Choroid plexus epithelial cell (primary cell): ENCODE results near the gene LDAF1.

ENCODE experiments used
- DNase-seq: peaks from one replicate; pipeline ENCODE4 v3.0.0-alpha.2; 2010; ENCODE audit warnings: low read depth
- H3K4me3 ChIP-seq: 2 replicates; pipeline ENCODE4 v1.5.1; 2011; ENCODE audit warnings: low read depth, mild to moderate bottlenecking, control low read depth, low read length, moderate library complexity
- CTCF ChIP-seq: conservative IDR thresholded peaks from 2 replicates; pipeline ENCODE4 v1.5.1; 2011; ENCODE audit warnings: low read depth, mild to moderate bottlenecking, control low read depth, inconsistent platforms, low read length, moderate library complexity

The LDAF1 gene

DNA sequence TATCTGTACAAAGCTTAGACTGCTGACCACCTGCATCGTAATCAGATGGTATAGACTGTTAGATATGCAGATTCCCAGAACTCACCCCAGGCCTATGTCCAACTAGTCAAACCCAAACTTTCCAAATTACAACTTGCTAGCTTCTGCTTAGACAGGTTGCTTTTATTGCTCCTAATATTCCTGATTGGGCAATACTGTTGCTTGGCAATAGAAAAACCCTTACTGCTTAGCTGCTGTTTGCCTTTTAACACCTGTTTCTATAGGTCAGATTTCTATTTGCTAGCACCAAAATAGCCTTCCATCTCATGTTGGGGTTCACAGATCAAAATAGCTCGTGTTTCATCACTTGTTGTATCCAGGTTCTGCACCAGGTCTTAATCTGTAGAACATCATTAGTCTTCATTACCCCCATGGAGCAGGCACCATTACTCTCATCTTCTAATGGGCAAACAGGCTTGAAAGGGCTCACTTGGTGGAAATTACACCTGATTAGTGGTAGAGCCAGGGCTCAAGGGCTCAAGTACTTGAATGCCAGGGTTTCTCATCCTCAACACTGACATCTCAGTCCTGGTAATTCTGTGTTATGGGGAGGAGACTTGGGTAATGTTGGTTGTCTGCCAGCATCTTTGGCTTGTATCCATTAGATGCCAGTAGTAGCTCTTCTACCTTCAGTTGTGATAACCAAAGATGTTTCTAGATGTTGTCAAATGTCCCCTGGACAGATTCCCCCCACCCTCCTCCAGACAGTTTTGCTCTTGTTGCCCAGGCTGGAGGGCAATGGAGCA, 50.2 kb downstream of the LDAF1 start:
- no peak for TF ChIP-seq CTCF
- no peak for DNase-seq

GRCh38 chr16:21211486-21211885, 53.0 kb downstream of the LDAF1 start, which contains the start of gene ZP2:
TSS of gene ZP2 (minus strand) at chr16:21211574. CDS start at chr16:21211547, 27 bp downstream.
- no peak for TF ChIP-seq CTCF
- DNase-seq, result no peak
- no peak within 1 kb of the TSS for H3K4me3 ChIP-seq

More for the DNA sequence above, 50.2 kb downstream of the LDAF1 start:
- H3K4me3 ChIP-seq, result no peak overlapping the region

DNA sequence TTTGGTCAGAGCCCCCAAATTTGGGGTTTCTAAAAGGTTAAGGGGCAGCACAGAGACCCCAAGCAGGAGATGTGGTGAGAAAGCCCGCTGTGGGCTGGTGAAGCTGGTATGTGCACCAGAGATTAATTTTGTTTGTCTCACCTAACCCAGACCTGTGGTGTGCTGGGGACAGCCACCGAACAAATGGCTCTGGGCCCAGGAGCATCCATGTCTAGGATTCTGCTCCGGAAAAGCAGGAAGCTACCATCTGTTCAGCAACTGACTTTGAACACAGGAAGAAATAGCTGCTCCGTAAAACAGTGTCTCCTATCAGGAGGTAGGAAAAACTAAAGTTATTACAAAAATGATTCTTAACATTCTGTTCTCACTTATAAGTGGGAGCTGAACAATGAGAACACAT, 55.6 kb downstream of the LDAF1 start:
- no peak overlapping the region for H3K4me3 ChIP-seq
- no peak for DNase-seq
- no peak for TF ChIP-seq CTCF

GRCh38 chr16:21217121-21217520, 58.6 kb downstream of the LDAF1 start:
- H3K4me3 ChIP-seq, result no peak overlapping the region
- DNase-seq, result no peak
- no peak for TF ChIP-seq CTCF

GRCh38 chr16:21218153-21218552, 59.7 kb downstream of the LDAF1 start:
- peak; percentile 2 for DNase-seq
- no peak for TF ChIP-seq CTCF
- no peak overlapping the region for H3K4me3 ChIP-seq

DNA sequence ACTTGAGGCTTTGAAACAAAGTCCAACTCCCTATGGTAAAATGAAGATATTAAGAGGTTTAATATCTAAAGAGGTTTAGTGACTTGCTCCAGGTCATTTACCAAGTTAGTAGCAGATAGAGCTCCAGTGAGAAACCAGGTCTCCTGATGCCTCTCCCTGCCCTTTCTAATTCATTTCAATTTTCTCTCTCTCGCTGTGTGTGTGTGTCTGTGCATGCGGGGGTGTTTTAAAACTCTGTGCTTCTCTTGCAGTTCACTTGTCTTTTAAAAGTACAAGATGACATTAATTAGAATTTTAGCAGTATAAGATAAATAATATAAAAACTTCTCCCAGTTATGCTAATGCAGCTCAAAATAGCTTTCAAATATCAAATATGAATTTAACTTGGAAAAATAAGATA, 61.1 kb downstream of the LDAF1 start:
- no peak for TF ChIP-seq CTCF
- no peak overlapping the region for H3K4me3 ChIP-seq
- DNase-seq, result no peak
